NCI-H1417 (cell line): Measurements from ENCODE around the gene BDKRB2.

ENCODE experiments used
- DNase-seq, 3 experiments: peaks; one replicate each; lab custom pipeline; 2025; lab: John Stamatoyannopoulos, UW

BDKRB2 gene

GRCh38 chr14:96198430-96199130, 6.1 kb upstream of the BDKRB2 start:
- DNase-seq: no peak

- DNase-seq: no peak
Measured at GRCh38 chr14:96201157-96201556, 3.5 kb upstream of the BDKRB2 start.

GRCh38 chr14:96201965-96202364, 2.7 kb upstream of the BDKRB2 start:
- DNase-seq: no peak

GRCh38 chr14:96202441-96203094, 2.1 kb upstream of the BDKRB2 start:
- no peak for DNase-seq

GRCh38 chr14:96203116-96203515, 1.5 kb upstream of the BDKRB2 start:
- no peak for DNase-seq

- no peak for DNase-seq
Measured at GRCh38 chr14:96203635-96204034, 1.0 kb upstream of the BDKRB2 start.

GRCh38 chr14:96205059-96205977, 679 bp downstream of the BDKRB2 start:
- peak in 1 of 3 experiments; percentile 57 for DNase-seq

- no peak for DNase-seq
Measured at GRCh38 chr14:96205978-96206360, 1.3 kb downstream of the BDKRB2 start.

GRCh38 chr14:96206461-96206860, 1.8 kb downstream of the BDKRB2 start:
- DNase-seq: no peak

- no peak for DNase-seq
Measured at GRCh38 chr14:96207686-96208085, 3.0 kb downstream of the BDKRB2 start.

- DNase-seq: no peak
Measured at GRCh38 chr14:96208739-96209138, 4.1 kb downstream of the BDKRB2 start.

GRCh38 chr14:96212140-96212539, 7.5 kb downstream of the BDKRB2 start:
- no peak for DNase-seq

GRCh38 chr14:96212896-96213295, 8.3 kb downstream of the BDKRB2 start:
- DNase-seq: no peak

- no peak for DNase-seq
Measured at GRCh38 chr14:96213871-96214465, 9.3 kb downstream of the BDKRB2 start.

- DNase-seq: no peak
Measured at GRCh38 chr14:96214793-96215192, 10.2 kb downstream of the BDKRB2 start.

GRCh38 chr14:96215452-96216244, 11.0 kb downstream of the BDKRB2 start:
- no peak for DNase-seq

- no peak for DNase-seq
Measured at GRCh38 chr14:96216627-96217026, 12.0 kb downstream of the BDKRB2 start.

GRCh38 chr14:96217376-96217913, 12.8 kb downstream of the BDKRB2 start:
- DNase-seq: peak in 1 of 3 experiments; percentile 45

- DNase-seq: no peak
Measured at GRCh38 chr14:96221109-96221650, 16.5 kb downstream of the BDKRB2 start.

- peak in 1 of 3 experiments; percentile 53 for DNase-seq
Measured at GRCh38 chr14:96221841-96222240, 17.2 kb downstream of the BDKRB2 start.
